ENCODE measurements around the gene NIPAL1.

Gene NIPAL1

GRCh38 chr4:48027653-48028052, 11.1 kb downstream of the NIPAL1 start:
- no peak for DNase-seq (ENCODE audit: low spot score)

- DNase-seq (ENCODE audit: low spot score): no peak
Observed at GRCh38 chr4:48028696-48029095, 12.1 kb downstream of the NIPAL1 start.

GRCh38 chr4:48030470-48030869, 13.9 kb downstream of the NIPAL1 start:
- DNase-seq (ENCODE audit: low spot score): no peak

GRCh38 chr4:48031802-48032525, 15.4 kb downstream of the NIPAL1 start:
- DNase-seq (ENCODE audit: low spot score): no peak

- DNase-seq (ENCODE audit: low spot score): no peak
Observed at GRCh38 chr4:48032721-48033120, 16.1 kb downstream of the NIPAL1 start.

- no peak for DNase-seq (ENCODE audit: low spot score)
Observed at GRCh38 chr4:48033412-48033811, 16.8 kb downstream of the NIPAL1 start.

- peak; percentile 14 for DNase-seq (ENCODE audit: low spot score)
Observed at GRCh38 chr4:48033825-48034413, 17.3 kb downstream of the NIPAL1 start.

GRCh38 chr4:48035952-48036351, 19.4 kb downstream of the NIPAL1 start:
- DNase-seq (ENCODE audit: low spot score): no peak

- DNase-seq (ENCODE audit: low spot score): no peak
Observed at GRCh38 chr4:48037117-48037462, 20.5 kb downstream of the NIPAL1 start.

- DNase-seq (ENCODE audit: low spot score): no peak
Observed at GRCh38 chr4:48038666-48039065, 22.1 kb downstream of the NIPAL1 start.

- no peak for DNase-seq (ENCODE audit: low spot score)
Observed at GRCh38 chr4:48039561-48039960, 23.0 kb downstream of the NIPAL1 start.

- DNase-seq (ENCODE audit: low spot score): no peak
Observed at GRCh38 chr4:48041535-48042137, 25.1 kb downstream of the NIPAL1 start.

- DNase-seq (ENCODE audit: low spot score): no peak
Observed at GRCh38 chr4:48042979-48043461, 26.4 kb downstream of the NIPAL1 start.

- DNase-seq (ENCODE audit: low spot score): no peak
Observed at GRCh38 chr4:48043504-48043903, 26.9 kb downstream of the NIPAL1 start.

GRCh38 chr4:48044298-48044697, 27.7 kb downstream of the NIPAL1 start:
- no peak for DNase-seq (ENCODE audit: low spot score)

- no peak for DNase-seq (ENCODE audit: low spot score)
Observed at GRCh38 chr4:48046059-48046458, 29.5 kb downstream of the NIPAL1 start.

- DNase-seq (ENCODE audit: low spot score): no peak
Observed at GRCh38 chr4:48047421-48047844, 30.9 kb downstream of the NIPAL1 start.

GRCh38 chr4:48047896-48048295, 31.3 kb downstream of the NIPAL1 start:
- no peak for DNase-seq (ENCODE audit: low spot score)

GRCh38 chr4:48049483-48049882, 32.9 kb downstream of the NIPAL1 start:
- no peak for DNase-seq (ENCODE audit: low spot score)

- DNase-seq (ENCODE audit: low spot score): no peak
Observed at GRCh38 chr4:48051078-48051477, 34.5 kb downstream of the NIPAL1 start.

GRCh38 chr4:48058617-48059530, 42.3 kb downstream of the NIPAL1 start:
- DNase-seq (ENCODE audit: low spot score): no peak

- no peak for DNase-seq (ENCODE audit: low spot score)
Observed at GRCh38 chr4:48064349-48064748, 47.8 kb downstream of the NIPAL1 start.

All from COLO829 (cell line).